HepG2 (cell line): ENCODE data around the gene SLC9A8. TPM values are rescaled to one million over a fixed set of nuclear protein-coding genes. Genes with fewer than 3 reads are reported as not detected.

Experiments
- CHD2 ChIP-seq: IDR thresholded peaks from 2 replicates; pipeline ENCODE4 v1.6.1; 2011; ENCODE audit warnings: low read depth, low read length, improper control_type of control experiment
- ETV6 ChIP-seq: sonication (generic); formaldehyde crosslinking; conservative IDR thresholded peaks from 2 replicates; pipeline ENCODE4 v1.4.0; 2020; ENCODE audit warnings: missing genetic modification reagents
- FOSL2 ChIP-seq: sonication (generic); formaldehyde crosslinking; IDR thresholded peaks from 2 replicates; pipeline ENCODE4 v1.4.0; 2020; ENCODE audit warnings: missing genetic modification reagents
- FOXP1 ChIP-seq, 2 experiments: fragments of 450-650 bp in 1 of 2; IDR thresholded peaks; 2 replicates each; pipeline ENCODE4 v1.6.1; 2017 to 2018; ENCODE audit warnings: antibody characterized with exemption in 1 of 2
- ISX ChIP-seq: sonication (generic); formaldehyde crosslinking; conservative IDR thresholded peaks from 2 replicates; pipeline ENCODE4 v1.5.0; 2020; ENCODE audit warnings: missing genetic modification reagents
- KLF15 ChIP-seq: sonication (generic); formaldehyde crosslinking; IDR thresholded peaks from 2 replicates; pipeline ENCODE4 v1.8.1; 2023; ENCODE audit warnings: borderline replicate concordance, mild to moderate bottlenecking, inconsistent platforms, missing genetic modification reagents, mixed read lengths
- MIER3 ChIP-seq: IDR thresholded peaks from 2 replicates; pipeline ENCODE4 v1.6.1; 2016; ENCODE audit warnings: missing compliant biosample characterization, borderline replicate concordance
- RBAK ChIP-seq: sonication (generic); formaldehyde crosslinking; IDR thresholded peaks from 2 replicates; pipeline ENCODE4 v1.5.1; 2020; ENCODE audit warnings: mild to moderate bottlenecking, missing genetic modification reagents
- RCOR2 ChIP-seq: IDR thresholded peaks from 2 replicates; pipeline ENCODE4 v1.6.1; 2016; ENCODE audit warnings: missing biosample characterization, missing genetic modification reagents
- SAFB2 ChIP-seq: sonication (generic); formaldehyde crosslinking; IDR thresholded peaks from 2 replicates; pipeline ENCODE4 v1.5.1; 2020; ENCODE audit warnings: missing genetic modification reagents, low read depth, mild to moderate bottlenecking, borderline replicate concordance
- SMYD3 ChIP-seq: sonication (generic); formaldehyde crosslinking; IDR thresholded peaks from 2 replicates; pipeline ENCODE4 v1.8.1; 2023; ENCODE audit warnings: mild to moderate bottlenecking, missing genetic modification reagents
- STAG1 ChIP-seq: sonication (generic); formaldehyde crosslinking; IDR thresholded peaks from 2 replicates; pipeline ENCODE4 v1.4.0; 2020; ENCODE audit warnings: missing genetic modification reagents
- TMF1 ChIP-seq: sonication (generic); formaldehyde crosslinking; IDR thresholded peaks from 2 replicates; pipeline ENCODE4 v1.8.1; 2022; ENCODE audit warnings: low read depth, missing genetic modification reagents
- XRCC5 ChIP-seq: fragments of 200-400 bp; formaldehyde crosslinking; optimal IDR thresholded peaks from 2 replicates; pipeline ENCODE3; 2017; ENCODE audit warnings: mild to moderate bottlenecking, low read length
- ZNF550 ChIP-seq: sonication (generic); formaldehyde crosslinking; IDR thresholded peaks from 2 replicates; pipeline ENCODE4 v1.4.0; 2020; ENCODE audit warnings: mild to moderate bottlenecking, missing genetic modification reagents, borderline replicate concordance
- polyA plus RNA-seq, 8 experiments: library from polyadenylated mRNA; depleted of rRNA in 3 of 8; stranded (reverse) in 7 of 8; unstranded in 1 of 8; fragments of >200 nt; fragmentation: Illumina TruSeq in 4 of 8; extraction: Trizol in 4 of 8; gene quantifications; 2 replicates each; pipeline versions ENCODE4 v1.2.1 to v1.2.3, GENCODE V29; 2011 to 2016; ENCODE audit warnings: low read depth in 4 of 8, missing spikeins in 1 of 8, mixed read lengths in 1 of 8; ENCODE audit not compliant: insufficient read depth in 1 of 8
- total RNA-seq, 5 experiments: library from RNA; depleted of rRNA; stranded (reverse); fragments of >200 nt; fragmentation: Illumina TruSeq; extraction: Trizol; gene quantifications; 2 replicates each; pipeline ENCODE4 v1.2.3, GENCODE V29; 2016; ENCODE audit warnings: low read depth in 1 of 5
- TF ChIP-seq, protein P1 (sequence below): sonication (generic); formaldehyde crosslinking; IDR thresholded peaks from 2 replicates; pipeline ENCODE4 v1.5.0; 2020; ENCODE audit warnings: mild to moderate bottlenecking, missing genetic modification reagents, moderate library complexity
- TF ChIP-seq, protein P2 (sequence below): sonication (generic); formaldehyde crosslinking; IDR thresholded peaks from 2 replicates; pipeline ENCODE4 v1.8.0; 2022; ENCODE audit warnings: missing genetic modification reagents, mild to moderate bottlenecking, moderate library complexity, borderline replicate concordance
- TF ChIP-seq, protein P3 (sequence below): sonication (generic); formaldehyde crosslinking; IDR thresholded peaks from 2 replicates; pipeline ENCODE4 v1.5.0; 2020; ENCODE audit warnings: missing genetic modification reagents, mild to moderate bottlenecking, borderline replicate concordance
- TF ChIP-seq, protein P4 (sequence below): IDR thresholded peaks from 2 replicates; pipeline ENCODE4 v1.6.1; 2016; ENCODE audit warnings: low read depth
- TF ChIP-seq, protein P5 (sequence below): sonication (generic); formaldehyde crosslinking; IDR thresholded peaks from 2 replicates; pipeline ENCODE4 v1.8.0; 2022; ENCODE audit warnings: mild to moderate bottlenecking, missing genetic modification reagents; ENCODE audit not compliant: insufficient replicate concordance

Gene SLC9A8
- total and polyA plus RNA-seq, 2 of the 13 experiments (the other 11 are each of a cell fraction or from before 2014, with no cell fraction given), result 4.1 to 7.4 TPM

DNA sequence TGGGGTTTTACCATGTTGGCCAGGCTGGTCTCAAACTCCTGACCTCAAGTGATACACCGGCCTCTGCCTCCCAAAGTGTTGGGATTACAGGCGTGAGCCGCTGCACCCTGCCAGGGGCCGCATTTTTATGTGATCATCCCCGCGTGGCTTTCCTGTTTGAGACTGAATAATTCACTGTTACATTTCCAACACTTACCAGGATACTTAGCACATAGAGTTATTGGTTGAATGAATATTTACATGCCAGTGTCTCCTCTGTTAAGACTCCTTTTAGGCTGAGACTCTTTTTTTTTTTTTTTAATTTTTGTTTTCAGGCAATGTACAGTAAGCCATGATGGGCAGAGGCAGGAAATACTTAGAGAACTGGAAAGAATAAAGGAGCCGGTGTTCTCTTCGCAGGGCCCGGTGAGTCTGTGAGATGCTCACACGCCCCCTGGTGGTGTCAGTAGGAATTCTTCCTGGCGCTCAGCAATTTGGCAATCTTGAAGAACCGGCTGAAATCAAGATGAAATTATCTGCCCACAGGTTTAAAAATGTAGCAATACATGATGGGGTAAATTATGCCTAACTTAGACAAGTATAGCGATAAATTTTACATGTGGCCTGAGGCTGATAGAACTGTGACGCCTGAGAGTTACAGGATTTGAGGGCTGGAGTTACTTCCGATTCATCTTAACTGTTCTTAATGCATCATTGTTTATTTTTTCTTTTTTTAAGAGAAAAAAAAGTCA lies 115.9 kb downstream of the SLC9A8 start (continued):
- TF ChIP-seq ISX (CRISPR knock-in tag), result no peak
- TF ChIP-seq, protein P1, sequence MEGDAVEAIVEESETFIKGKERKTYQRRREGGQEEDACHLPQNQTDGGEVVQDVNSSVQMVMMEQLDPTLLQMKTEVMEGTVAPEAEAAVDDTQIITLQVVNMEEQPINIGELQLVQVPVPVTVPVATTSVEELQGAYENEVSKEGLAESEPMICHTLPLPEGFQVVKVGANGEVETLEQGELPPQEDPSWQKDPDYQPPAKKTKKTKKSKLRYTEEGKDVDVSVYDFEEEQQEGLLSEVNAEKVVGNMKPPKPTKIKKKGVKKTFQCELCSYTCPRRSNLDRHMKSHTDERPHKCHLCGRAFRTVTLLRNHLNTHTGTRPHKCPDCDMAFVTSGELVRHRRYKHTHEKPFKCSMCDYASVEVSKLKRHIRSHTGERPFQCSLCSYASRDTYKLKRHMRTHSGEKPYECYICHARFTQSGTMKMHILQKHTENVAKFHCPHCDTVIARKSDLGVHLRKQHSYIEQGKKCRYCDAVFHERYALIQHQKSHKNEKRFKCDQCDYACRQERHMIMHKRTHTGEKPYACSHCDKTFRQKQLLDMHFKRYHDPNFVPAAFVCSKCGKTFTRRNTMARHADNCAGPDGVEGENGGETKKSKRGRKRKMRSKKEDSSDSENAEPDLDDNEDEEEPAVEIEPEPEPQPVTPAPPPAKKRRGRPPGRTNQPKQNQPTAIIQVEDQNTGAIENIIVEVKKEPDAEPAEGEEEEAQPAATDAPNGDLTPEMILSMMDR, result peak; percentile 92
- TF ChIP-seq SMYD3, result no peak
- no peak for TF ChIP-seq KLF15 (CRISPR knock-in tag)
- no peak for TF ChIP-seq TMF1 (CRISPR knock-in tag)
- no peak for TF ChIP-seq CHD2
- no peak for TF ChIP-seq ETV6
- no peak for TF ChIP-seq ZNF550 (CRISPR knock-in tag)
- 0 out of 2 replicates have a peak, but pooled peaks have one; percentile 42 for TF ChIP-seq MIER3
- no peak for TF ChIP-seq SAFB2 (CRISPR knock-in tag)
- TF ChIP-seq, protein P2, sequence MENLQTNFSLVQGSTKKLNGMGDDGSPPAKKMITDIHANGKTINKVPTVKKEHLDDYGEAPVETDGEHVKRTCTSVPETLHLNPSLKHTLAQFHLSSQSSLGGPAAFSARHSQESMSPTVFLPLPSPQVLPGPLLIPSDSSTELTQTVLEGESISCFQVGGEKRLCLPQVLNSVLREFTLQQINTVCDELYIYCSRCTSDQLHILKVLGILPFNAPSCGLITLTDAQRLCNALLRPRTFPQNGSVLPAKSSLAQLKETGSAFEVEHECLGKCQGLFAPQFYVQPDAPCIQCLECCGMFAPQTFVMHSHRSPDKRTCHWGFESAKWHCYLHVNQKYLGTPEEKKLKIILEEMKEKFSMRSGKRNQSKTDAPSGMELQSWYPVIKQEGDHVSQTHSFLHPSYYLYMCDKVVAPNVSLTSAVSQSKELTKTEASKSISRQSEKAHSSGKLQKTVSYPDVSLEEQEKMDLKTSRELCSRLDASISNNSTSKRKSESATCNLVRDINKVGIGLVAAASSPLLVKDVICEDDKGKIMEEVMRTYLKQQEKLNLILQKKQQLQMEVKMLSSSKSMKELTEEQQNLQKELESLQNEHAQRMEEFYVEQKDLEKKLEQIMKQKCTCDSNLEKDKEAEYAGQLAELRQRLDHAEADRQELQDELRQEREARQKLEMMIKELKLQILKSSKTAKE (CRISPR knock-in tag), result no peak
- TF ChIP-seq RCOR2, result peak; percentile 68
- TF ChIP-seq STAG1 (CRISPR knock-in tag), result peak; percentile 86
- TF ChIP-seq FOXP1 (IDR thresholded peaks at IDR 0.05), result no peak
- TF ChIP-seq FOXP1 (CRISPR knock-in tag; IDR thresholded peaks at IDR 0.05), result no peak
- peak; percentile 98 for TF ChIP-seq XRCC5
- TF ChIP-seq, protein P3, sequence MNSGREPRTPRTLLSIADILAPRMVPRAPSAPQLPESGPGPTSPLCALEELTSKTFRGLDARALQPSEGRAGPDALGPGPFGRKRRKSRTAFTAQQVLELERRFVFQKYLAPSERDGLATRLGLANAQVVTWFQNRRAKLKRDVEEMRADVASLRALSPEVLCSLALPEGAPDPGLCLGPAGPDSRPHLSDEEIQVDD (CRISPR knock-in tag), result no peak
- TF ChIP-seq, protein P4, sequence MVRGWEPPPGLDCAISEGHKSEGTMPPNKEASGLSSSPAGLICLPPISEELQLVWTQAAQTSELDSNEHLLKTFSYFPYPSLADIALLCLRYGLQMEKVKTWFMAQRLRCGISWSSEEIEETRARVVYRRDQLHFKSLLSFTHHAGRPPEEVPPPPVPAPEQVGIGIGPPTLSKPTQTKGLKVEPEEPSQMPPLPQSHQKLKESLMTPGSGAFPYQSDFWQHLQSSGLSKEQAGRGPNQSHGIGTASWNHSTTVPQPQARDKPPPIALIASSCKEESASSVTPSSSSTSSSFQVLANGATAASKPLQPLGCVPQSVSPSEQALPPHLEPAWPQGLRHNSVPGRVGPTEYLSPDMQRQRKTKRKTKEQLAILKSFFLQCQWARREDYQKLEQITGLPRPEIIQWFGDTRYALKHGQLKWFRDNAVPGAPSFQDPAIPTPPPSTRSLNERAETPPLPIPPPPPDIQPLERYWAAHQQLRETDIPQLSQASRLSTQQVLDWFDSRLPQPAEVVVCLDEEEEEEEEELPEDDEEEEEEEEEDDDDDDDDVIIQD (CRISPR knock-in tag), result peak; percentile 41; the same call in 1 of the 2 replicates
- no peak for TF ChIP-seq RBAK
- TF ChIP-seq, protein P5, sequence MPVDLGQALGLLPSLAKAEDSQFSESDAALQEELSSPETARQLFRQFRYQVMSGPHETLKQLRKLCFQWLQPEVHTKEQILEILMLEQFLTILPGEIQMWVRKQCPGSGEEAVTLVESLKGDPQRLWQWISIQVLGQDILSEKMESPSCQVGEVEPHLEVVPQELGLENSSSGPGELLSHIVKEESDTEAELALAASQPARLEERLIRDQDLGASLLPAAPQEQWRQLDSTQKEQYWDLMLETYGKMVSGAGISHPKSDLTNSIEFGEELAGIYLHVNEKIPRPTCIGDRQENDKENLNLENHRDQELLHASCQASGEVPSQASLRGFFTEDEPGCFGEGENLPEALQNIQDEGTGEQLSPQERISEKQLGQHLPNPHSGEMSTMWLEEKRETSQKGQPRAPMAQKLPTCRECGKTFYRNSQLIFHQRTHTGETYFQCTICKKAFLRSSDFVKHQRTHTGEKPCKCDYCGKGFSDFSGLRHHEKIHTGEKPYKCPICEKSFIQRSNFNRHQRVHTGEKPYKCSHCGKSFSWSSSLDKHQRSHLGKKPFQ, result no peak
- TF ChIP-seq FOSL2 (CRISPR knock-in tag), result peak; percentile 40; the same call in 1 of the 2 replicates
